SH-SY5Y (cell line): ENCODE results near the gene UVSSA.

Experiments
- GATA2 ChIP-seq: IDR thresholded peaks from 2 replicates; pipeline ENCODE4 v1.6.1; 2011; ENCODE audit warnings: mild to moderate bottlenecking, low read depth, low read length
- GATA3 ChIP-seq: IDR thresholded peaks from 2 replicates; pipeline ENCODE4 v1.6.1; 2011; ENCODE audit warnings: low read depth, mild to moderate bottlenecking, low read length, moderate library complexity

- TF ChIP-seq GATA2 (no peak), GATA3 (no peak)
Observed at GRCh38 chr4:1336088-1336491, 10.9 kb upstream of the UVSSA start.
